Measurements from ENCODE around the gene ST6GAL1. TPM values are rescaled to one million over a fixed set of nuclear protein-coding genes. Genes with fewer than 3 reads are reported as not detected.
"Not testable (repeated sequence)": the region's sequence is repeated elsewhere in the genome, so short reads cannot be mapped to it uniquely, and the experiment has no call there.

The ST6GAL1 gene, protein sequence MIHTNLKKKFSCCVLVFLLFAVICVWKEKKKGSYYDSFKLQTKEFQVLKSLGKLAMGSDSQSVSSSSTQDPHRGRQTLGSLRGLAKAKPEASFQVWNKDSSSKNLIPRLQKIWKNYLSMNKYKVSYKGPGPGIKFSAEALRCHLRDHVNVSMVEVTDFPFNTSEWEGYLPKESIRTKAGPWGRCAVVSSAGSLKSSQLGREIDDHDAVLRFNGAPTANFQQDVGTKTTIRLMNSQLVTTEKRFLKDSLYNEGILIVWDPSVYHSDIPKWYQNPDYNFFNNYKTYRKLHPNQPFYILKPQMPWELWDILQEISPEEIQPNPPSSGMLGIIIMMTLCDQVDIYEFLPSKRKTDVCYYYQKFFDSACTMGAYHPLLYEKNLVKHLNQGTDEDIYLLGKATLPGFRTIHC
- total RNA-seq: 27.1 TPM
- polyA plus RNA-seq: 19.9 TPM

DNA sequence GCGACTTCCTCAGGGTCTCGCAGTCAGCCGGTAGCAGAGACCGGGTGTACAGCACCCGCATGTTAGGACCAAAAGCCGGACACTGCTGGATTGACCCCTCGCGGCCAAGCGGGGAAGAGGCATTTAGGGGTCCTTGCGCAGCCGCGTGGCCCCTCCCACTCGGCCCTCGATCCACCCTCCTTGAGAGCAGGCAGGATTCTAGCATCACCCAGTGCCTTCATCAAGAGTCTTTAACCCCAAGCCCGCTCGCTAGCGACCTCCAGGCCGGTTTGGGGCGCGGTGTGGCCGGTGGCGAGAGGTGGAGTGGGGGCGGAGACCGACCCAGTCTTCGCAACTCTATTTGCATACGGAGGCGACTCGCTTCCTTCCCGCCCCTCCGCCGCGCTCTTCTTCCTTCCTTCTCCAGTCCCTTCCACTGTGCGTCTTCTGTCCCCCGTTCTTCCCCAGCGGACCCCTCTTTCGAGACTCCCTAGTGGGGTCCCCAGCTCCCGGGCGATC, at the start of gene ST6GAL1:
TSS of gene ST6GAL1 (plus strand) at position 384 of the 498 bp plus-strand sequence. CDS start 112,178 bp downstream, outside the sequence.
- Histone ChIP-seq H3K27ac (ENCODE audit: low read depth) (peak within 1 kb of the TSS; percentile 28), H3K36me3 (ENCODE audit: insufficient read depth) (no peaks in the 10 kb centered on the region), H3K4me1 (ENCODE audit: insufficient read depth) (peaks cover 1% of the 10 kb centered on the region), H3K4me3 (ENCODE audit: low read depth, low read length) (peak within 1 kb of the TSS; percentile 75)
- DNase-seq (ENCODE audit: extremely low spot score): no peak
- 1% methylated on average over 38 of the region's 38 CpGs for WGBS

DNA sequence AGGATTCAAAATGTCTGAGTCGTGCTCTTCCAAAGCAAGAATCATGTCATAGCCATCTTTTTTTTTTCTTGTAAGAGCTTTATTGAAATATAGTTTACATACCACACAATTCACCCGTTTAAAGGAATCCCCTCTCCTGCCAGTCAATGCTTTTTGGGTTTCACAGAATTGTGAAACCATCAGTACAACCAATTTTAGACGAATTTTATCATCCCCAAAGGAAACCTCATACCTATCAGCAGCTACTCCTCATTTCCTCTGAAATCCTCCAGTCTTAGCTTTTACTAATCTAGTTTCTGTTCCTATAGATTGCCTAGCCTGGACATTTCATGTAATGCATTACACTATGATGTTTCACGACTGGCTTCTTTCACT, 48.2 kb upstream of the ST6GAL1 start:
- no peaks in the 10 kb centered on the region for H3K36me3 ChIP-seq (ENCODE audit: insufficient read depth)
- no peak overlapping the region for H3K4me3 ChIP-seq (ENCODE audit: low read depth, low read length)
- no peak overlapping the region for H3K27ac ChIP-seq (ENCODE audit: low read depth)
- WGBS: 35% methylated on average over 4 of the region's 4 CpGs
- DNase-seq (ENCODE audit: extremely low spot score): no peak
- no peaks in the 10 kb centered on the region for H3K4me1 ChIP-seq (ENCODE audit: insufficient read depth)

DNA sequence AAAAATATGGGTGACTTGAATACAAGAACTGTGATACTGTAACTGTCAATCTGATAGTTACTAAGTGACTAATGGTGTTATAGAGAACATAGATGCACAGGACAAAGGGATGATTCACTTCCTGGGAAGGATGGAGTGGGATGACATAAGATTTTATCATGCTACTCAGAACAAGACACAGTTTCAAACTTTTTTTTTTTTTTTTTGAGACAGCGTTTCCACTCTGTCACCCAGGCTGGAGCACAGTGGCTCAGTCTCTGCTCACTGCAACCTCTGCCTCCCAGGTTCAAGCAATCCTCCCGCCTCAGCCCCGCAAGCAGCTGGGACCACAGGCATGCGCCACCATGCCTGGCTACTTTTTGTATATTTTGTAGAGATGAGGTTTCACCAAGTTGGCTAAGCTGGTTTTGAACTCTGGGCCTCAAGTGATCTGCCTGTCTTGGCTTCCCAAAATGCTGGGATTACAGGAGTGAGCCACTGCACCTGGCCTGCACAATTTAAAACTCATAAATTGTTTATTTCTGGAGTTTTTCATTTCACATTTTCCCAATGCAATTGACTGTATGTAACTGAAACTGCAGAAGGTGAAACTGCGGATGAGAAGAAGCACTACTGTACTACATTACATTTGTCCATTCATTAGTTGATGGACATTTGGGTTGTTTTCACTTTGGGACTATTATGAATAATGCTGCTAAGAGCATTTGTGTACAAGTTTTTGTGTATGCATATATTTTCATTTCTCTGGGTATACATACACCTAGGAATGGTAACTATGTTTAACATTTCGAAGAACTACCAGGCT, 47.2 kb upstream of the ST6GAL1 start:
- no peak for DNase-seq (ENCODE audit: extremely low spot score)
- Histone ChIP-seq H3K4me1 (ENCODE audit: insufficient read depth) (no peaks in the 10 kb centered on the region), H3K36me3 (ENCODE audit: insufficient read depth) (no peaks in the 10 kb centered on the region), H3K4me3 (ENCODE audit: low read depth, low read length) (no peak overlapping the region), H3K27ac (ENCODE audit: low read depth) (no peak overlapping the region)
- WGBS: 88% methylated on average over 6 of the region's 6 CpGs

DNA sequence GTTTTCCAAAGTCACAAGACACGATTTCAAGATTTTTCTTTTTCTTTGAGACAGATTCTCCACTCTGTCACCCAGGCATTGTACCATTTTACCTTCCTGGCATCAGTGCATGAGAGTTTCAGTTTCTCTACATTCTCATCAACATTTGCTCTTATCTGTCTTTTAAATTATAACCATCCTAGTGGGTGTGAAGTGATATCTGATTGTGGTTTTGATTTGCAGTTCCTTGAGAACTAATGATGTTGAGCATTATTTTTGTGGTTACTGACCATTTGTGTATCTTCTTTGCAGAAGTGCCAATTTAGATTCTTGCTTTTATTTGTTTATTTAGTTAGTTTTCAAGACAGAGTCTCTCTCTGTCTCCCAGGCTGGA, 46.7 kb upstream of the ST6GAL1 start:
- DNase-seq (ENCODE audit: extremely low spot score): no peak
- no peaks in the 10 kb centered on the region for H3K36me3 ChIP-seq (ENCODE audit: insufficient read depth)
- WGBS: 79% methylated on average over 1 of the region's 1 CpG
- peaks cover under 1% of the 10 kb centered on the region for H3K4me1 ChIP-seq (ENCODE audit: insufficient read depth)
- no peak overlapping the region for H3K27ac ChIP-seq (ENCODE audit: low read depth)
- no peak overlapping the region for H3K4me3 ChIP-seq (ENCODE audit: low read depth, low read length)

DNA sequence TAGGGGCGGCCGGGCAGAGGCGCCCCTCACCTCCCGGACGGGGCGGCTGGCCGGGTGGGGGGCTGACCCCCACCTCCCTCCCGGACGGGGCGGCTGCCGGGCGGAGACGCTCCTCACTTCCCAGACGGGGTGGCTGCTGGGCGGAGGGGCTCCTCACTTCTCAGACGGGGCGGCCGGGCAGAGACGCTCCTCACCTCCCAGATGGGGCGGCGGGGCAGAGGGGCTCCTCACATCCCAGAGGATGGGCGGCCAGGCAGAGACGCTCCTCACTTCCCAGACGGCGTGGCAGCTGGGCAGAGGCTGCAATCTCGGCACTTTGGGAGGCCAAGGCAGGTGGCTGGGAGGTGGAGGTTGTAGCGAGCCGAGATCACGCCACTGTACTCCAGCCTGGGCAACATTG, 45.5 kb upstream of the ST6GAL1 start:
- 95% methylated on average over 27 of the region's 29 CpGs for WGBS
- not testable (repeated sequence) for H3K36me3 ChIP-seq (ENCODE audit: insufficient read depth); H3K4me3 ChIP-seq (ENCODE audit: low read depth, low read length); DNase-seq (ENCODE audit: extremely low spot score); H3K4me1 ChIP-seq (ENCODE audit: insufficient read depth); H3K27ac ChIP-seq (ENCODE audit: low read depth)

DNA sequence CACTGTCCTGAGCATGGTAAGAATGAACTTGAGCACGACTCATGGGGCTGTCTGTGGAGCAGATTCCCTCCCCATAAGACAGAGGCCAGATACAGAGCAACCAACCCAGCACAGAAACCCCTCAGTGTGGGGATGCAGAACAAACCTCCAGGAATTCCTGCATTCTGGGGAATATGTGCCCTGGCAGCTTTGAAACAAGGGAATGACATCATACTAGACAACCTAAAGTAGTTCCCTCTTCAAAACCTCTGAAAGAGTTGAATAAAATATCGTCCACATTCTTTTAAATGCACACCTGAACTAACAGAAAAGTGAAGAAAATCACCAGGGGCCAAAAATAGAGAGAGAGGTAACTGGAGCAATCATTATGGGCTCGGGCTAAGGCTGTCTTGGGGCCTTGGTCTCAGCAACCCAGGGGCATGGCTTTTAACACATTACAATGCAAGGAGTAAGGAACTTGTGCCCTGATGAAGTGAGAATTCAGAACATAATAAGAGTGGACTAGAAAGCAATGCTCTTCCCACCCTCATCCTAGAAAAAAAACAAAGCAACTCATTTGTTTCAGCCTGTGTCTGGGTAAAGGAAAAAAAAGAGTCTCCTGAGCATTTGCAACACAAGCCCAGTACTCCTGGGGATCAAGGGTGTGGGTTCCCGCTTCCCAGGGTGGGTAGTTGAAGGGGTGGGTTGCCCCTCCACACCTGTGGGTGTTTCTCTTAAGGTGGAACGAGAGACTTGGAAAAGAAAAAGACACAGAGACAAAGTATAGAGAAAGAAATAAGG, 43.9 kb upstream of the ST6GAL1 start:
- H3K27ac ChIP-seq (ENCODE audit: low read depth): no peak overlapping the region
- DNase-seq (ENCODE audit: extremely low spot score): no peak
- H3K36me3 ChIP-seq (ENCODE audit: insufficient read depth): no peaks in the 10 kb centered on the region
- 79% methylated on average over 5 of the region's 5 CpGs for WGBS
- H3K4me3 ChIP-seq (ENCODE audit: low read depth, low read length): no peak overlapping the region
- peaks cover 2% of the 10 kb centered on the region for H3K4me1 ChIP-seq (ENCODE audit: insufficient read depth)

DNA sequence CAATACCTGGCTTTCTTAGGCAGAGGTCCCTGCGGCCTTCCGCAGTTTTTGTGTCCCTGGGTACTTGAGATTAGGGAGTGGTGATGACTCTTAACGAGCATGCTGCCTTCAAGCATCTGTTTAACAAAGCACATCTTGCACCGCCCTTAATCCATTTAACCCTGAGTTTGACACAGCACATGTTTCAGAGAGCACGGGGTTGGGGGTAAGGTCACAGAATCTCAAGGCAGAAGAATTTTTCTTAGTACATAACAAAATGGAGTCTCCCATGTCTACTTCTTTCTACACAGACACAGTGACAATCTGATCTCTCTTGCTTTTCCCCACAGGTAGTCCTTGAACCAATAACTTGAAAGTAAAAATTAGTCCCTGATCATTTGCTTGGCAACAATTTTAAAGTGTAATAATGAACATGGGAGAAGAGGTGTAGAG, 42.8 kb upstream of the ST6GAL1 start:
- not testable (repeated sequence) for DNase-seq (ENCODE audit: extremely low spot score); H3K36me3 ChIP-seq (ENCODE audit: insufficient read depth); H3K27ac ChIP-seq (ENCODE audit: low read depth); H3K4me3 ChIP-seq (ENCODE audit: low read depth, low read length); H3K4me1 ChIP-seq (ENCODE audit: insufficient read depth)
- 68% methylated on average over 3 of the region's 5 CpGs for WGBS

DNA sequence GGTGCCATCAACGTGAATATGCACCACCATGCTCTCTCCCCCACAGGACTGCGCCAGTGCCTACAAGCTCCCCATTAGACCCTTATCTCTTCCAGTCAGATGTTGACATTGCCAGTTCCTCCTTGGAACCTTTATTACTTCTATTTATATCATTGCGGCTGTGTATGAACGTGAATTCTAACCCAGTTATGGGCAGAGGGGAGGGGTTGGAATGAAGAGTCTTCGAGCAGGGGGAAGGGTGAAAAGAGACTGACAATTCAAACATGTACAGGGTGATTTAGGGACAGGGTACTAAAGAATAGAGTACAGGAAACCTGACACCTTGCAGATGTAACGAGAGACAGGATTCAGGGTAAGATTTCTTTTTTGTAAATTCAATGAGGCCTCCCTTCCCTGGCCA, 41.8 kb upstream of the ST6GAL1 start:
- 14% methylated on average over 6 of the region's 6 CpGs for WGBS
- Histone ChIP-seq H3K36me3 (ENCODE audit: insufficient read depth) (no peaks in the 10 kb centered on the region), H3K4me3 (ENCODE audit: low read depth, low read length) (no peak overlapping the region)

DNA sequence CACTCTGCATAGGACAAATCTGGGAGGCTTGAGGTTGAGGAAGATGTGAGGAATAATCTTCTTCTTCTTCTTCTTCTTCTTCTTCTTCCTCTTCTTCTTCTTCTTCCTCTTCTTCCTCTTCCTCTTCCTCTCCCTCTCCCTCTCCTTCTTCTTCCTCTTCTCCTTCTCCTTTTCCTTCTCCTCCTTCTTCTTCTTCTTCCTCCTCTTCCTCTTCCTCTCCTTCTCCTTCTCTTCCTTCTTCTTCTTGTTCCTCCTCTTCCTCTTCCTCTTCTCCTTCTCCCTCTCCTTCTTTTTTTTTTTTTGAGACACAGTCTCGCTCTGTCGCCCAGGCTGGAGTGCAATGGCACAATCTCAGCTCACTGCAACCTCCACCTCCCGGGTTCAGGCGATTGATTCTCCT, 40.6 kb upstream of the ST6GAL1 start:
- H3K4me1 ChIP-seq (ENCODE audit: insufficient read depth); H3K27ac ChIP-seq (ENCODE audit: low read depth); H3K4me3 ChIP-seq (ENCODE audit: low read depth, low read length); DNase-seq (ENCODE audit: extremely low spot score); H3K36me3 ChIP-seq (ENCODE audit: insufficient read depth): not testable (repeated sequence)
- 96% methylated on average over 4 of the region's 4 CpGs for WGBS

More for the DNA sequence above, 41.8 kb upstream of the ST6GAL1 start:
- Histone ChIP-seq H3K4me1 (ENCODE audit: insufficient read depth) (peaks cover 2% of the 10 kb centered on the region), H3K27ac (ENCODE audit: low read depth) (no peak overlapping the region)
- DNase-seq (ENCODE audit: extremely low spot score): no peak

DNA sequence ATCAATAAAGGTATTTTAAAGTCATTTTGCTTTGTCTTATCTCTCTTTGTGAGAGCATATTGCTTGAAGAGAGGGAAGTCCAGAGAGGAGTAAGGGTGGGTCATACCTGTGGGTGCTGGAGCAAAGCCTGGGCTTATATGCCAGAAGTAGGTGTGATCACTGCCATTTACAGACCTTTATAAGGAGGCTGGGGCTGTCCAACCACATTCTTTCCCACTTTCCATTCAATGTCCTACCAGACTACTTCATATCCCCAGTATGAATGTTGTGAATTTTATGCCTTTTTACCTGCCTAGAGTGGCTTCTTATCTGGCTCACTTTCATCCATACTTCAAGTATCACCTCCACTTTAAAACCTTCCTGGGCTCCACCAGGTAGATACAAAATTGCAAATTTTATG, 39.4 kb upstream of the ST6GAL1 start:
- no peak overlapping the region for H3K27ac ChIP-seq (ENCODE audit: low read depth)
- H3K4me3 ChIP-seq (ENCODE audit: low read depth, low read length): no peak overlapping the region
- peaks cover 2% of the 10 kb centered on the region for H3K4me1 ChIP-seq (ENCODE audit: insufficient read depth)
- H3K36me3 ChIP-seq (ENCODE audit: insufficient read depth): no peaks in the 10 kb centered on the region
- no peak for DNase-seq (ENCODE audit: extremely low spot score)

DNA sequence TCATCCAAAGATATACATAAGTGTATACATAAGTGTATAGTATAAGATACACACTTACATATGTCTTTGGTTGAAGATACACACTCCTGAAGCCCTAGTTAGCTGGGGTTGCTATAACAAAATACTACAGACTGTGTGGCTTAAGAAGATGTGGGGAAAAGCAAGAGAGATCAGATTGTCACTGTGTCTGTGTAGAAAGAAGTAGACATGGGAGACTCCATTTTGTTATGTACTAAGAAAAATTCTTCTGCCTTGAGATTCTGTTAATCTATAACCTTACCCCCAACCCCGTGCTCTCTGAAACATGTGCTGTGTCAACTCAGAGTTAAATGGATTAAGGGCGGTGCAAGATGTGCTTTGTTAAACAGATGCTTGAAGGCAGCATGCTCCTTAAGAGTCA, 37.3 kb upstream of the ST6GAL1 start:
- H3K4me3 ChIP-seq (ENCODE audit: low read depth, low read length); DNase-seq (ENCODE audit: extremely low spot score): not testable (repeated sequence)
- WGBS: no CpG with 5 or more reads among the region's 2 CpGs

DNA sequence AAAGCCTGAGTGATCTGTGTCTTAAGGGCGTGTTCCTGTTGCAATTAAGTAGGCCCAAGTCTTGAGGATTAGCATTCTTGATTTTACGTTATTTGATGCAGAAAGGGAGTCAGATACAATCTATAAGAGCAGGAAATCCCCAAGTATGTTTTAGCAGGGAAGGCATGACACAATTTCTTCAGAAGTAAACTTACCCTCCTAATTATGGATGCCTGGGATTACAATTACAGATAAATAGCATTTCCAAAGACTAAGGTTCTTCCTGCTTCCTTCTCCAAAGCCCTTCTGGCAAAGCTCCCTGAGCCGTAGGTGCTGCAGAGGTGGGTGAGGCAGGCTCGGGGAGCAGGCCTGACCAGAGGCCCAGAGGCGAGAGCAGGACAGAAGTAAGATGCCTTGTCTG, 34.9 kb upstream of the ST6GAL1 start:
- no peaks in the 10 kb centered on the region for H3K36me3 ChIP-seq (ENCODE audit: insufficient read depth)
- no peak overlapping the region for H3K4me3 ChIP-seq (ENCODE audit: low read depth, low read length)
- WGBS: 73% methylated on average over 5 of the region's 5 CpGs
- H3K4me1 ChIP-seq (ENCODE audit: insufficient read depth): no peaks in the 10 kb centered on the region
- no peak overlapping the region for H3K27ac ChIP-seq (ENCODE audit: low read depth)
- no peak for DNase-seq (ENCODE audit: extremely low spot score)

More for the DNA sequence above, 37.3 kb upstream of the ST6GAL1 start:
- not testable (repeated sequence) for H3K4me1 ChIP-seq (ENCODE audit: insufficient read depth); H3K36me3 ChIP-seq (ENCODE audit: insufficient read depth); H3K27ac ChIP-seq (ENCODE audit: low read depth)

DNA sequence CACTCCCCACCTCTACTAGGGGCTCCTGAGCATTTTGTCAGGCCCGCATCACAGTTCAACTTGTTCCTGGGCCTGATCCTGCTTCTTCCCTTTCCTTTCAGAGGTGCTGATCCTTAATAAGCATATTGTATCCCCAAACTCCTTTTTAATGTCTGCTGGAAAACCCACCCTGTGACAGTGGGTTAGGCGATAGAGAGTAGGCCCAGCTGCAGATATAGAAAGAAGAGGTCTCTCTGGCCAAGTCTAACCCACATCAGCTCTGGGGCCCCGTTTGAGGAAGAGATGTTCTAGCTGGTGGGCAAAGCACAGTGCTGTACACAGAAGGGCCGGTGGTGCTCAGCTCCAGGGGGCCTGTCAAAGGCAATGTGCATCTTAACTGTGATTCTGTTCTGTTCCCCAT, 34.3 kb upstream of the ST6GAL1 start:
- Histone ChIP-seq H3K4me3 (ENCODE audit: low read depth, low read length) (no peak overlapping the region), H3K36me3 (ENCODE audit: insufficient read depth) (no peaks in the 10 kb centered on the region)
- WGBS: 63% methylated on average over 4 of the region's 4 CpGs

More for the DNA sequence above, 34.3 kb upstream of the ST6GAL1 start:
- H3K27ac ChIP-seq (ENCODE audit: low read depth): no peak overlapping the region
- no peaks in the 10 kb centered on the region for H3K4me1 ChIP-seq (ENCODE audit: insufficient read depth)
- no peak for DNase-seq (ENCODE audit: extremely low spot score)

All from urinary bladder (tissue), 4 donors.